PFSK-1 (cell line): ENCODE measurements around the gene WDR54.

Source experiments
- FOXP2 ChIP-seq: optimal IDR thresholded peaks from 2 replicates; pipeline ENCODE3; 2011; ENCODE audit warnings: borderline replicate concordance, control low read depth, inconsistent platforms; ENCODE audit not compliant: insufficient read depth; ENCODE audit errors: extremely low read length, extremely low read depth
- POLR2AphosphoS5 ChIP-seq: IDR thresholded peaks from 2 replicates; pipeline ENCODE4 v1.6.1; 2012; ENCODE audit warnings: low read depth, mild to moderate bottlenecking, control low read depth, low read length, moderate library complexity
- REST ChIP-seq, 2 experiments: IDR thresholded peaks; 2 replicates each; pipeline versions ENCODE4 v1.6.1 to v1.8.0; 2011 to 2012; ENCODE audit warnings: low read depth in 2 of 2, low read length in 2 of 2, control low read depth in 1 of 2, inconsistent platforms in 1 of 2, mild to moderate bottlenecking in 1 of 2, moderate library complexity in 1 of 2; ENCODE audit not compliant: insufficient read depth in 1 of 2
- SIN3A ChIP-seq: IDR thresholded peaks from 2 replicates; pipeline ENCODE4 v1.6.1; 2012; ENCODE audit warnings: mild to moderate bottlenecking, low read length, moderate library complexity, borderline replicate concordance; ENCODE audit not compliant: insufficient read depth
- TAF1 ChIP-seq: IDR thresholded peaks from 2 replicates; pipeline ENCODE4 v1.6.1; 2012; ENCODE audit warnings: low read length, control low read depth, borderline replicate concordance; ENCODE audit not compliant: insufficient read depth

WDR54 gene

DNA sequence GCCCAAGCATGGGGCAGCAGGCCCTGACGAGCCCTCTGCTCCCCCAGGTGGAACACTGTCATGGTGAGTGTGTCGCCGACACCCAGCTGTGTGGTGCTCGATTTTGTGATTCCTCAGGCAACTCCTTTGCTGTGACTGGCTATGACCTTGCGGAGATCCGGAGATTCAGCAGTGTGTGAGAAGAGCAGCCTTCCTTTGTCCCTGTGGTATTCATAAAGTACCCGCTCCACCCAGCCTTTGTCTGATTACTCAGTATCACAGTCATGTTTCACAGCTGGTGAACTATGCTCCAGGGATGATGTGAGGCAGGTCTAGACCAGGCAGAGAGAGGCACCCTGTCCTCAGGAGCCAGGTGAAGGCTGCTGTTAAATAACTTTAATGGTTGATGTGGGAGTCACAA is 4.0 kb downstream of the WDR54 start:
- TF ChIP-seq TAF1 (no peak), POLR2AphosphoS5 (no peak), FOXP2 (no peak), REST (IDR thresholded peaks at IDR 0.05; ENCODE audit: insufficient read depth in 1 of 2, low read depth in 2 of 2, low read length in 2 of 2) (no peak), SIN3A (no peak)

DNA sequence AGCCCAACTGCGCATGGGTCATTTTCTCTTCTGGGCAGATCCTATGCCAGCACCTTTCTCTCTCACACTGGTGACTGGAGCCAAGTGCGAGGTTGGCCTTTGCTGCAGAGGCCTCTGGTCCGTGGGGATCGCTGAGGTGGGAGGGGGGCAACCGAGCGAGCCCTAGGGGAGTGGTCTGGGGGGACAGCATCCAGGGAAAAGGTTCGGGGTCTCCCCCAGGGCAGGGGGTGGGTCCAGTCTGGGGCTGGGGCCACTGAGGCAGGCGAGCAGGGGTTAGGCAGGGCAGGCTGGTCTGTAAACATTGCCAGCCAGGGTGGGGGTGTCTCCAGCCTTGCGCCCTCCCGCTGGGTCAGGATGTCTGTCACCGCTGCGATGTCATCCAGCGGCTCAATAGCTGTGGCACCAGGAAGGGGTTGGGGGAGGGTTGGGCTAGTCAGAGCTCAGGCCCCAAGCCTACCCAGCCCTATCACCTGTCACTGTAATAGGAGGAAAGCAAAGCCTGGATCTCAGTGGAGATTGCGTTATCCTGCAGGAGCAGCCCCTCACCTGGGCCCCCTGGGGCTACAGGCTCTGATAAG is 4.7 kb downstream of the WDR54 start:
- no peak for TF ChIP-seq POLR2AphosphoS5
- no peak for TF ChIP-seq SIN3A
- TF ChIP-seq FOXP2 = no peak
- TF ChIP-seq TAF1 = no peak
- TF ChIP-seq REST (IDR thresholded peaks at IDR 0.05; ENCODE audit: insufficient read depth in 1 of 2, low read depth in 2 of 2, low read length in 2 of 2) = no peak

GRCh38 chr2:74427551-74427950 is 6.0 kb downstream of the WDR54 start:
- no peak for TF ChIP-seq POLR2AphosphoS5
- TF ChIP-seq FOXP2 = no peak
- TF ChIP-seq TAF1 = no peak
- TF ChIP-seq SIN3A = no peak
- TF ChIP-seq REST (IDR thresholded peaks at IDR 0.05; ENCODE audit: insufficient read depth in 1 of 2, low read depth in 2 of 2, low read length in 2 of 2) = no peak

- no peak for TF ChIP-seq SIN3A
- TF ChIP-seq POLR2AphosphoS5 = no peak
- TF ChIP-seq FOXP2 = no peak
- TF ChIP-seq REST (IDR thresholded peaks at IDR 0.05; ENCODE audit: insufficient read depth in 1 of 2, low read depth in 2 of 2, low read length in 2 of 2) = no peak
- TF ChIP-seq TAF1 = no peak
Observed at GRCh38 chr2:74428675-74429074, 7.1 kb downstream of the WDR54 start.

GRCh38 chr2:74429487-74430451 is 8.2 kb downstream of the WDR54 start:
- TF ChIP-seq FOXP2 (no peak), TAF1 (no peak), POLR2AphosphoS5 (no peak), SIN3A (no peak), REST (IDR thresholded peaks at IDR 0.05; ENCODE audit: insufficient read depth in 1 of 2, low read depth in 2 of 2, low read length in 2 of 2) (no peak)
